Activated CD4-positive, alpha-beta T cell treated with anti-CD3 and anti-CD28 coated beads, Interleukin-2, amount 10 ng/mL, durations not matched to agents 7 days and 5 days (primary cell): ENCODE data around the gene IQCM. TPM values are rescaled to one million over a fixed set of nuclear protein-coding genes. Genes with fewer than 3 reads are reported as not detected.

ENCODE experiments used
- CTCF ChIA-PET: fragments of 350-600 bp; sonication (Branson Sonifier 250); formaldehyde crosslinking; loops from one replicate; lab custom pipeline; 2021; ENCODE audit warnings: antibody characterized with exemption; lab: Charles Lee
- POLR2A ChIA-PET: fragments of 350-600 bp; sonication (Branson Sonifier 250); formaldehyde crosslinking; loops from one replicate; lab custom pipeline; 2021; ENCODE audit warnings: antibody characterized with exemption; lab: Charles Lee
- DNase-seq: peaks from one replicate; pipeline ENCODE4 v3.0.0-alpha.2; 2020
- H3K27ac Mint-ChIP-seq: one replicate; pipeline ENCODE4 v1.8.0; 2021; ENCODE audit warnings: mild to moderate bottlenecking, moderate library complexity, mixed read lengths
- H3K27me3 Mint-ChIP-seq: one replicate; pipeline ENCODE4 v1.8.0; 2021; ENCODE audit warnings: mixed read lengths
- H3K36me3 Mint-ChIP-seq: one replicate; pipeline ENCODE4 v1.8.0; 2021; ENCODE audit warnings: low read depth, mixed read lengths
- H3K4me1 Mint-ChIP-seq: one replicate; pipeline ENCODE4 v1.8.0; 2021; ENCODE audit warnings: mixed read lengths
- H3K4me3 Mint-ChIP-seq: one replicate; pipeline ENCODE4 v1.8.0; 2021; ENCODE audit warnings: mild to moderate bottlenecking, moderate library complexity, mixed read lengths
- H3K9me3 Mint-ChIP-seq: one replicate; pipeline ENCODE4 v1.8.0; 2021; ENCODE audit warnings: mixed read lengths
- total RNA-seq, 2 experiments: library from RNA; stranded (reverse); gene quantifications; one replicate each; pipeline ENCODE4 v1.2.3, GENCODE V29; 2021

The IQCM gene
- total RNA-seq, 2 experiments from 2014 or later: not detected

GRCh38 chr4:149796381-149796780 is 19.3 kb downstream of the IQCM start:
- no peaks in the 10 kb centered on the region for H3K4me1 Mint-ChIP-seq
- CTCF ChIA-PET: no interaction called here
- no peak overlapping the region for H3K4me3 Mint-ChIP-seq
- no peaks in the 10 kb centered on the region for H3K27me3 Mint-ChIP-seq
- POLR2A ChIA-PET: no interaction called here
- H3K36me3 Mint-ChIP-seq: no peaks in the 10 kb centered on the region
- H3K9me3 Mint-ChIP-seq: no peaks in the 10 kb centered on the region
- no peak overlapping the region for H3K27ac Mint-ChIP-seq
- no peak for DNase-seq

- no peaks in the 10 kb centered on the region for H3K9me3 Mint-ChIP-seq
These were observed 20.4 kb downstream of the IQCM start for GRCh38 chr4:149795256-149795655.

GRCh38 chr4:149794352-149794751 is 21.3 kb downstream of the IQCM start:
- H3K9me3 Mint-ChIP-seq: no peaks in the 10 kb centered on the region
- H3K4me3 Mint-ChIP-seq: no peak overlapping the region
- H3K4me1 Mint-ChIP-seq: no peaks in the 10 kb centered on the region
- H3K36me3 Mint-ChIP-seq: no peaks in the 10 kb centered on the region
- ChIA-PET CTCF (no interaction called here), POLR2A (no interaction called here)
- DNase-seq: no peak
- no peaks in the 10 kb centered on the region for H3K27me3 Mint-ChIP-seq
- H3K27ac Mint-ChIP-seq: no peak overlapping the region

More at GRCh38 chr4:149795256-149795655, 20.4 kb downstream of the IQCM start:
- Mint-ChIP-seq H3K27ac (no peak overlapping the region), H3K27me3 (no peaks in the 10 kb centered on the region), H3K4me3 (no peak overlapping the region), H3K4me1 (no peaks in the 10 kb centered on the region), H3K36me3 (no peaks in the 10 kb centered on the region)
- CTCF ChIA-PET: interaction anchor here (0.9 kb wide), 1 partner anchor 20 kb away, joined by 3 read pairs; no protein-coding TSS in a partner anchor
- POLR2A ChIA-PET: no interaction called here
- no peak for DNase-seq

GRCh38 chr4:149793459-149793858 is 22.2 kb downstream of the IQCM start:
- CTCF ChIA-PET: no interaction called here
- H3K27me3 Mint-ChIP-seq: no peaks in the 10 kb centered on the region

GRCh38 chr4:149791851-149792250 is 23.8 kb downstream of the IQCM start:
- H3K4me3 Mint-ChIP-seq: no peak overlapping the region
- POLR2A ChIA-PET: no interaction called here
- no peaks in the 10 kb centered on the region for H3K9me3 Mint-ChIP-seq
- CTCF ChIA-PET: no interaction called here
- DNase-seq: no peak
- H3K27me3 Mint-ChIP-seq: no peaks in the 10 kb centered on the region
- no peaks in the 10 kb centered on the region for H3K4me1 Mint-ChIP-seq
- H3K36me3 Mint-ChIP-seq: no peaks in the 10 kb centered on the region
- no peak overlapping the region for H3K27ac Mint-ChIP-seq

More at GRCh38 chr4:149793459-149793858, 22.2 kb downstream of the IQCM start:
- POLR2A ChIA-PET: no interaction called here
- no peak for DNase-seq
- Mint-ChIP-seq H3K4me3 (no peak overlapping the region), H3K4me1 (no peaks in the 10 kb centered on the region), H3K9me3 (no peaks in the 10 kb centered on the region), H3K27ac (no peak overlapping the region), H3K36me3 (no peaks in the 10 kb centered on the region)

GRCh38 chr4:149790172-149790907 is 25.3 kb downstream of the IQCM start:
- no peaks in the 10 kb centered on the region for H3K9me3 Mint-ChIP-seq
- no peak overlapping the region for H3K4me3 Mint-ChIP-seq
- H3K27ac Mint-ChIP-seq: no peak overlapping the region
- DNase-seq: no peak
- CTCF ChIA-PET: no interaction called here
- no peaks in the 10 kb centered on the region for H3K4me1 Mint-ChIP-seq
- H3K27me3 Mint-ChIP-seq: no peaks in the 10 kb centered on the region
- H3K36me3 Mint-ChIP-seq: no peaks in the 10 kb centered on the region
- POLR2A ChIA-PET: no interaction called here

GRCh38 chr4:149788300-149788699 is 27.3 kb downstream of the IQCM start:
- Mint-ChIP-seq H3K27ac (no peak overlapping the region), H3K27me3 (no peaks in the 10 kb centered on the region), H3K4me1 (no peaks in the 10 kb centered on the region), H3K4me3 (no peak overlapping the region), H3K9me3 (no peaks in the 10 kb centered on the region), H3K36me3 (no peaks in the 10 kb centered on the region)
- ChIA-PET CTCF (no interaction called here), POLR2A (no interaction called here)
- DNase-seq: no peak

GRCh38 chr4:149785696-149786431 is 29.8 kb downstream of the IQCM start:
- no peak overlapping the region for H3K4me3 Mint-ChIP-seq
- H3K4me1 Mint-ChIP-seq: no peaks in the 10 kb centered on the region
- H3K27me3 Mint-ChIP-seq: no peaks in the 10 kb centered on the region
- POLR2A ChIA-PET: no interaction called here
- CTCF ChIA-PET: interaction anchor here (0.6 kb wide), 1 partner anchor 59 kb away, joined by 3 read pairs; no protein-coding TSS in a partner anchor
- H3K27ac Mint-ChIP-seq: no peak overlapping the region
- H3K9me3 Mint-ChIP-seq: no peaks in the 10 kb centered on the region
- H3K36me3 Mint-ChIP-seq: no peaks in the 10 kb centered on the region
- DNase-seq: no peak

- Mint-ChIP-seq H3K4me3 (no peak overlapping the region), H3K27me3 (no peaks in the 10 kb centered on the region), H3K9me3 (no peaks in the 10 kb centered on the region), H3K27ac (no peak overlapping the region), H3K4me1 (no peaks in the 10 kb centered on the region), H3K36me3 (no peaks in the 10 kb centered on the region)
- no peak for DNase-seq
- ChIA-PET CTCF (no interaction called here), POLR2A (no interaction called here)
These were observed 31.6 kb downstream of the IQCM start for GRCh38 chr4:149784018-149784417.

GRCh38 chr4:149781150-149781549 is 34.5 kb downstream of the IQCM start:
- H3K27ac Mint-ChIP-seq: no peak overlapping the region
- no peaks in the 10 kb centered on the region for H3K27me3 Mint-ChIP-seq
- ChIA-PET CTCF (no interaction called here), POLR2A (no interaction called here)
- no peaks in the 10 kb centered on the region for H3K4me1 Mint-ChIP-seq
- no peaks in the 10 kb centered on the region for H3K9me3 Mint-ChIP-seq
- no peak for DNase-seq
- H3K4me3 Mint-ChIP-seq: no peak overlapping the region
- H3K36me3 Mint-ChIP-seq: no peaks in the 10 kb centered on the region

GRCh38 chr4:149768477-149768876 is 47.2 kb downstream of the IQCM start:
- POLR2A ChIA-PET: no interaction called here
- H3K36me3 Mint-ChIP-seq: no peaks in the 10 kb centered on the region
- DNase-seq: no peak
- no peaks in the 10 kb centered on the region for H3K27me3 Mint-ChIP-seq
- no peak overlapping the region for H3K4me3 Mint-ChIP-seq
- H3K9me3 Mint-ChIP-seq: no peaks in the 10 kb centered on the region
- no peaks in the 10 kb centered on the region for H3K4me1 Mint-ChIP-seq
- no peak overlapping the region for H3K27ac Mint-ChIP-seq
- CTCF ChIA-PET: no interaction called here

- no peak for DNase-seq
- ChIA-PET CTCF (no interaction called here), POLR2A (no interaction called here)
- Mint-ChIP-seq H3K9me3 (no peaks in the 10 kb centered on the region), H3K4me3 (no peak overlapping the region), H3K27me3 (no peaks in the 10 kb centered on the region), H3K36me3 (no peaks in the 10 kb centered on the region), H3K27ac (no peak overlapping the region), H3K4me1 (no peaks in the 10 kb centered on the region)
These were observed 49.5 kb downstream of the IQCM start for GRCh38 chr4:149766135-149766534.

GRCh38 chr4:149765630-149766029 is 50.0 kb downstream of the IQCM start:
- DNase-seq: no peak
- ChIA-PET CTCF (no interaction called here), POLR2A (no interaction called here)
- Mint-ChIP-seq H3K4me1 (no peaks in the 10 kb centered on the region), H3K4me3 (no peak overlapping the region), H3K27me3 (no peaks in the 10 kb centered on the region), H3K27ac (no peak overlapping the region), H3K36me3 (no peaks in the 10 kb centered on the region), H3K9me3 (no peaks in the 10 kb centered on the region)
